Heart right ventricle (tissue), 16 donors: ENCODE measurements around the gene ADGRD2. TPM values are rescaled to one million over a fixed set of nuclear protein-coding genes. Genes with fewer than 3 reads are reported as not detected.

Experiments used
- ATAC-seq, 8 donors: fragments of 200-7000 bp; cut with Tn5 transposase; one replicate each; pipeline ENCODE4 v1.9.1; 2020; ENCODE audit warnings: mild to moderate bottlenecking in 8 of 8, moderate library complexity in 8 of 8, moderate number of reproducible peaks in 1 of 8
- DNase-seq, 2 donors: peaks; one replicate each; pipeline ENCODE4 v3.0.0-alpha.2; 2020
- H3K27ac ChIP-seq, 10 donors: fragments of 200-600 bp; sonication (generic) in 2 of 10; one replicate each; pipeline versions ENCODE4 v1.5.0 to v1.8.0; 2020 to 2022; ENCODE audit warnings: mild to moderate bottlenecking in 3 of 10
- H3K27me3 ChIP-seq, 7 donors: fragments of 200-600 bp; one replicate each; pipeline ENCODE4 v1.8.0; 2021 to 2022; ENCODE audit warnings: mild to moderate bottlenecking in 2 of 7
- H3K36me3 ChIP-seq, 9 donors: fragments of 200-600 bp; sonication (generic) in 1 of 9; one replicate each; pipeline versions ENCODE4 v1.5.0 to v1.8.0; 2020 to 2022; ENCODE audit warnings: mild to moderate bottlenecking in 2 of 9
- H3K4me1 ChIP-seq, 9 donors: fragments of 200-600 bp; sonication (generic) in 1 of 9; one replicate each; pipeline versions ENCODE4 v1.5.0 to v1.8.0; 2020 to 2022; ENCODE audit warnings: mild to moderate bottlenecking in 4 of 9
- H3K4me3 ChIP-seq, 10 donors: fragments of 200-600 bp; sonication (generic) in 2 of 10; one replicate each; pipeline versions ENCODE4 v1.5.0 to v1.8.0; 2020 to 2022; ENCODE audit warnings: mild to moderate bottlenecking in 7 of 10, moderate library complexity in 2 of 10
- H3K9me3 ChIP-seq, 11 donors: fragments of 200-600 bp in 10 of 11; sonication (generic) in 2 of 11; one replicate each; pipeline versions ENCODE4 v1.5.0 to v1.8.0; 2013 to 2022; ENCODE audit warnings: mild to moderate bottlenecking in 2 of 11, control low read depth in 1 of 11, moderate library complexity in 1 of 11
- WGBS, 2 donors: extraction: QIAGEN DNeasy Blood & Tissue Kit; methylation state at CpG; one replicate each; pipeline ENCODE4 v1.1.7; 2013; ENCODE audit warnings: inconsistent platforms in 1 of 2; 5-methylcytosine and 5-hydroxymethylcytosine counted together
- intact Hi-C, 10 donors: fragments of 100-400 bp; cut with DNase I; formaldehyde crosslinking; loops; one replicate each; pipeline versions ENCODE4 v1.11.1 to v1.14.2; 2022
- polyA plus RNA-seq, 2 donors: library from polyadenylated mRNA; stranded (reverse); fragments of 200-250 nt; gene quantifications; one replicate each; pipeline ENCODE4 v1.2.3, GENCODE V29; 2013
- total RNA-seq, 10 donors: library from RNA; stranded (reverse); fragmentation: NEBNext Ultra II Directional in 3 of 10; extraction: Animal tissue kit (Norgen Biotek cat#: 25700) in 3 of 10; gene quantifications; one replicate each; pipeline versions ENCODE4 v1.2.1 to v1.2.4, GENCODE V29; 2021 to 2023
- TF ChIP-seq, protein P1 (sequence below), 9 donors: fragments of 200-600 bp; sonication (generic) in 2 of 9; IDR thresholded peaks; one replicate each; pipeline versions ENCODE4 v1.5.0 to v1.8.0; 2021 to 2022; ENCODE audit warnings: antibody characterized with exemption in 9 of 9, mild to moderate bottlenecking in 5 of 9, moderate library complexity in 1 of 9
- donor health status: Arrhythmogenic right ventricular cardiomyopathy.
- donor health status: ischemic (EF 13 %, LVEDD 7.1; RV severe dilation, severe dysfunction).
- donor health status: healthy with polysubstance abuse.
- donor health status: DM: no; HTN: yes; CAD: no.
- donor health status: DM: no; HTN: no; CAD: no.
- donor health status: ischemic (EF 25% LVEDD 6.9; RV normal size, moderate dysfunction).
- donor health status: ischemic (EF 25% LVEDD 5.7; RV mildly dilated, moderate dysfunction).
- donor health status: healthy.
- donor health status: DM: yes; HTN: yes; CAD: no.
- donor health status: Ischemic cardiomyopathy.
- donor health status: ischemic (EF 35%, LVEDD 5.7; RV mildly dilated, moderate dysfunction).
- donor health status: nonischemic (EF 11% LVEDD 7.7; RV severe dilation, severe dysfunction).
- donor health status: DM: yes; HTN: yes; CAD: no.
- donor health status: PGD.
- donor health status: ischemic (EF 29% LVEDD 5.4; RV normal size, mild dysfunction).
- donor health status: nonischemic (EF 23%, LVEDD 6.1; RV moderate dilation, normal function).

The ADGRD2 gene
- total and polyA plus RNA-seq, 12 donors: 0.03 to 0.68 TPM; not detected in 10

DNA sequence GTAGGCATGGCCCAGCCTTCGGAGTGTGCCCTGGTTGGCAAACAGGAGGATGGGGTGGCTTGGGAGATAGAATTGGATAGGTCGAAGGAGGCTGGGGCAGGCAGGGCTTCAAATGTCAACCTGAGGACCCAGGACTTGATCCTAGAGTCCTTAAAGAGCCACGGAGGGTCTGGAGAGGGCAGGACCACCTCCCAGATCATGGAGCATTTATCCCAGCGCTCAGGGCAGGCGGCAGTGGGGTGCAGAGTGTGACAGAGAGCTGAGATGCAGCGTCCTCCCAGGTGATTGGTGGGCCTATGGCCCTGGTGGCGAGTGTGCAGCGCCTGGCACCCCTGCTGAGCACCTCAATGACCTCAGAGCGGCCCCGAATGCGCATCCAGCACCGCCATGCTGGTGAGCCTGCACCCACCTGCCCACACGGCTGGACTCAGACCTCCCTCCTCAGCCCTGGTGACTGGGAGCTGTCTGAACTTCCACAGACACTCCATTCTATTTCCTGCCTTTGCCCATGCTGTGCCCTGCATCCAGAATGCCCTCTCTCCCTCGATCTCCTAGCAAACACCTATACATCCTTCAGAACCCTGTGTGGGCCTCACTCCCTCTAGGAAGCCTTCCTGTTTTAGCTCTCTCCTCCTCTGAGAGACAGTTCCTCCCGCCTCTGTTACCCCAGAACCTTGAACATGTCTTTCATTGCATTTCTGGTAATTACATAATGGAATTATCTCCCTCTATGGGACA is 6.3 kb downstream of the ADGRD2 start:
- DNase-seq: no peak
- 66 to 68% methylated on average over 15 of the region's 15 CpGs for WGBS, 2 donors

DNA sequence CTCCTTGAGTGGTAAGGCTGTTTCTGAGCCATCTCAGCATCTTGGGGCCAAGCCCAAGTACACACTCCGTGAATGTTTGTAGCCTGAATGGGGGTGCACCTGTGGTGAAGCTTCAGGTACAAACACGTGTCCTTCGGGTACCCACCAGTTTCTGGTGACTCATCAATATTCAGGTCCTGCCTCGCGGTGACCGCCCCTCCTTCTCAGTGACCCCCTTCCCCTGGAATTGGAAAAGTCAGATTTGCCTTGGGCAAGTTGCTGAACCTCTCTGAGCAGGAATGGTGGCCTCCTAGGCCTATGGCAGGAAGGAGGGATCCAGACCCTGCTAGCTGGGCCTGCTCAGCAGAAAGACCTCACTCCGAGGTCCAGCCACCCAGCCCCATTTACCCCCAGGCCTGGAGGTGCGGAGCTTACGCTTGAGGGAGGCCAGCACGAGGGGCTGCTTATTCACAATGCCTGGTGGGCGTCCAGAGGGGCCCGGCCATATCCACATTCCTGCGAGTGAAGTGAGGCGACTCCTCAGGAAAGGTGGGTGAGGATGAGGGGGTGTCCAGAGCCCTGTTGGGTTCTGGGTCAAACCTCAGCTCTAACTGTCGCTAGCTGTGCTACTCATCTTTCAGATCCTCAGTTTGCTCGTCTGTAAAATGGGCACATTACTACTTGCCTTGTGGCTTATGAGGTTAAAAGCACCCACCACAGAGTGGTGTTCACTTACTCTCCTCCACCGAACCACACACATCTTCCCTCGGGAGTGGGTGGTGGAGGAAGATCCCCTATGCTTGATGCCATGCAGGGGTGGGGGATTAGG is 7.0 kb downstream of the ADGRD2 start:
- TF ChIP-seq, protein P1, sequence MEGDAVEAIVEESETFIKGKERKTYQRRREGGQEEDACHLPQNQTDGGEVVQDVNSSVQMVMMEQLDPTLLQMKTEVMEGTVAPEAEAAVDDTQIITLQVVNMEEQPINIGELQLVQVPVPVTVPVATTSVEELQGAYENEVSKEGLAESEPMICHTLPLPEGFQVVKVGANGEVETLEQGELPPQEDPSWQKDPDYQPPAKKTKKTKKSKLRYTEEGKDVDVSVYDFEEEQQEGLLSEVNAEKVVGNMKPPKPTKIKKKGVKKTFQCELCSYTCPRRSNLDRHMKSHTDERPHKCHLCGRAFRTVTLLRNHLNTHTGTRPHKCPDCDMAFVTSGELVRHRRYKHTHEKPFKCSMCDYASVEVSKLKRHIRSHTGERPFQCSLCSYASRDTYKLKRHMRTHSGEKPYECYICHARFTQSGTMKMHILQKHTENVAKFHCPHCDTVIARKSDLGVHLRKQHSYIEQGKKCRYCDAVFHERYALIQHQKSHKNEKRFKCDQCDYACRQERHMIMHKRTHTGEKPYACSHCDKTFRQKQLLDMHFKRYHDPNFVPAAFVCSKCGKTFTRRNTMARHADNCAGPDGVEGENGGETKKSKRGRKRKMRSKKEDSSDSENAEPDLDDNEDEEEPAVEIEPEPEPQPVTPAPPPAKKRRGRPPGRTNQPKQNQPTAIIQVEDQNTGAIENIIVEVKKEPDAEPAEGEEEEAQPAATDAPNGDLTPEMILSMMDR (IDR thresholded peaks at IDR 0.05): no peak

More for the DNA sequence above, 6.3 kb downstream of the ADGRD2 start:
- no peak for ATAC-seq
- no peak overlapping the region for H3K4me3 ChIP-seq
- H3K27ac ChIP-seq: no peak overlapping the region
- H3K36me3 ChIP-seq: no peaks in the 10 kb centered on the region
- H3K4me1 ChIP-seq: peaks cover 0 to 3% (median 0%) of the 10 kb centered on the region in 9 donors
- TF ChIP-seq, protein P1 (IDR thresholded peaks at IDR 0.05): no peak
- H3K9me3 ChIP-seq: peaks cover 0 to 12% (median 0%) of the 10 kb centered on the region in 11 donors
- H3K27me3 ChIP-seq: peaks cover 5 to 38% (median 33%) of the 10 kb centered on the region in 7 donors
- intact Hi-C loops: no loop called here

DNA sequence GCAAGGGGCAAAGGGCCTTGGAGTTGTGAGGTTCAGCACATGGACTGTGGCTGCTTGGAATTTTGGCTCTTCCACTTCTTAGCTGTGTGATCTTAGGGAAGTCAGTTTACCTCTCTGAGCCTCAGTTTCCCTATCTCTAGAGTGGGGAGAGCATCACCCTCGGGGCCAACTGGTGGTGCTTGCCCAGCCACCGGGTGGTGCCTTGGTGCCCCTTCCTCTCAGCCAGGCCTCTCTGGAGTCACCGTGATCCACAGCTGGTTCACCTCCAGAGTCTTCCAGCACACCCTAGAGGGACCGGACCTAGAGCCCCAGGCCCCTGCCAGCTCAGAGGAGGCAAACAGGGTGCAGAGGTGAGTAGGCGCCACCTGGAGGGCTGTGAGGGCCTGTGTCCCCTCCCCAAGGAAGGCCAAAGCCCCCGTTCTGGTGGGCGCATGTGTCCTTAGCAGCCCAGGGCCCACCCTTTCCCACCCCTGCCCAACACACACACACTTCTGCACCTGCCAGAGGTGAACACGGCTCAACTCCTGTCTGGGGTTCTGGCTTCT is 7.7 kb downstream of the ADGRD2 start:
- Histone ChIP-seq H3K4me1 (peaks cover 0 to 3% (median 0%) of the 10 kb centered on the region in 9 donors), H3K27me3 (peaks cover 4 to 24% (median 18%) of the 10 kb centered on the region in 7 donors), H3K36me3 (no peaks in the 10 kb centered on the region), H3K4me3 (no peak overlapping the region), H3K27ac (no peak overlapping the region), H3K9me3 (peaks cover 0 to 12% (median 0%) of the 10 kb centered on the region in 11 donors)
- 80 to 81% methylated on average over 8 of the region's 8 CpGs for WGBS, 2 donors
- DNase-seq (no peak), ATAC-seq (peak in 1 of 8 donors; percentile 10)
- intact Hi-C loops: no loop called here
- TF ChIP-seq, protein P1 (IDR thresholded peaks at IDR 0.05): no peak

More for the DNA sequence above, 7.0 kb downstream of the ADGRD2 start:
- ATAC-seq: no peak
- H3K4me3 ChIP-seq: no peak overlapping the region
- 86 to 88% methylated on average over 18 of the region's 18 CpGs for WGBS, 2 donors
- intact Hi-C loops: no loop called here
- DNase-seq: no peak
- no peak overlapping the region for H3K27ac ChIP-seq
- H3K27me3 ChIP-seq: peaks cover 5 to 30% (median 25%) of the 10 kb centered on the region in 7 donors
- peaks cover 0 to 12% (median 0%) of the 10 kb centered on the region in 11 donors for H3K9me3 ChIP-seq
- no peaks in the 10 kb centered on the region for H3K36me3 ChIP-seq
- H3K4me1 ChIP-seq: peaks cover 0 to 3% (median 0%) of the 10 kb centered on the region in 9 donors

DNA sequence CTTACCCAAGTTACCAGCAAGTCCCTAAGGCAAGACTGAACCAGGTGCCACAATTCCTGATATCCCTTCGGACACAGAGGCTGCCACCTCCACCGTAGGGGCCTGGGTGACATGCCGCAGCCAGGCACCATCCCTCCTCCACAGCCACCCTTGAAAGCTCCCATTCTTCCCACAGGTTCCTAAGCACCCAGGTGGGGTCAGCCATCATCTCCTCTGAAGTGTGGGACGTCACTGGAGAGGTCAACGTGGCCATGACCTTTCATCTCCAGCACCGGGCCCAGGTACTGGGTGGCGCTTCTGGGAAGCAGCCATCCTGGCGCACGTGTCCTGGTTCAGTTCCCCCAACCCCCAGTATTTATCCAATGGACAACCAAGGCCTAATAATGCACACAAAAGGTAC is 8.2 kb downstream of the ADGRD2 start:
- ATAC-seq: no peak
- DNase-seq: no peak
- Histone ChIP-seq H3K27ac (no peak overlapping the region), H3K27me3 (peaks cover 0 to 19% (median 13%) of the 10 kb centered on the region in 7 donors), H3K4me3 (no peak overlapping the region), H3K36me3 (no peaks in the 10 kb centered on the region), H3K9me3 (peaks cover 0 to 12% (median 0%) of the 10 kb centered on the region in 11 donors), H3K4me1 (peaks cover 0 to 1% (median 0%) of the 10 kb centered on the region in 9 donors)
- intact Hi-C loops: no loop called here
- TF ChIP-seq, protein P1 (IDR thresholded peaks at IDR 0.05): no peak
- WGBS, 2 donors: 84 to 90% methylated on average over 9 of the region's 9 CpGs
